H54 (cell line): ENCODE data around the gene FUZ.
A peak's percentile ranks its signal among the peaks of the same experiment; 100 is the strongest.
"Not testable (repeated sequence)": the region's sequence is repeated elsewhere in the genome, so short reads cannot be mapped to it uniquely, and the experiment has no call there.

ENCODE experiments used
- DNase-seq: peaks from one replicate; pipeline ENCODE4 v3.0.0; 2011; ENCODE audit warnings: low spot score, mixed read lengths; ENCODE audit not compliant: insufficient read length
- FAIRE-seq: peaks from 3 replicates; lab custom pipeline; 2011; peaks lifted over from hg19 to GRCh38; lab: Jason Lieb, UNC
- POLR2A ChIP-seq: IDR thresholded peaks from 2 replicates; pipeline ENCODE4 v1.6.1; 2011; ENCODE audit warnings: low read depth, mild to moderate bottlenecking, low read length

The FUZ gene

DNA sequence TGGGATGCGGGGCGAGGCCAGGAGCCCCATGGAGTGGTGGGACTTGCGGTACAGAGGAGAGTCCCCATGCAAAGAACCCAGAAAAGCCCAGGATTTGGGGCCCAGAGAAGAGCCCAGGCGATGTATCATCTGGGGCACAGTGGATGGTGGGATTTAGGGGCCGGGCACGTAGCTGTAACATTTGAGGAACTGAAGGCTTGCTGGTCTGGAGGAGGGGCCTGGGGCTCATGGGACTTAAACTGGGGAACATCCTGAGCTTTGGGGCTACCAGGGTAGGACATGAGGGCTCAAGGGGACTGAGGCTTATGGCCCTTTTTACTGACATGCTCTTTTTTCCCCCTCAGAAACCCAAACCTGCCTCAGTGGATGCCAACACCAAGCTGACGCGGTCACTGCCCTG, 18.5 kb upstream of the FUZ start:
- FAIRE-seq, result no peak

DNA sequence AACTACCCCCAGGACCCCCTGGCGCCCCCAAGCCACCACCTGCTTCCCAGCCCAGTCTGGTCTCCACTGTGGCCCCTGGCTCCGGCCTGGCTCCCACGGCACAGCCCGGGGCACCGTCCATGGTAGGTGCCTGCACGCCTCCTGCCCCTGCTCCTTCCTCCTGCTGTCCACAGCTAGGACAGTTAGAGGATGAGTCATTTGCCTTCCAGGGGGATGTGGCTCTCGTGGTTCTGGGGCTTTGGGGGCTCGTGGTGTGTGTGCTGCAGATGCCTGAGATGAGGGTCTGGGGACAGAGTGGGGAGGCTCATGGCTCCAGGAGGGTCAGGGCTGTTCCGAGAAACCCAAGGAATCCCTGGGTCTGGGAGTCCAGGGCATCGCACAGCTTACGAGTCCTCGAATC, 17.7 kb upstream of the FUZ start:
- DNase-seq, result no peak
- no peak for TF ChIP-seq POLR2A
- FAIRE-seq, result no peak

More for the DNA sequence above, 18.5 kb upstream of the FUZ start:
- TF ChIP-seq POLR2A, result no peak
- no peak for DNase-seq

- DNase-seq (no peak), FAIRE-seq (no peak)
- no peak for TF ChIP-seq POLR2A
Measured at GRCh38 chr19:49829721-49830120, 16.6 kb upstream of the FUZ start.

- FAIRE-seq (no peak), DNase-seq (no peak)
- TF ChIP-seq POLR2A, result no peak
Measured at GRCh38 chr19:49829200-49829599, 16.1 kb upstream of the FUZ start.

DNA sequence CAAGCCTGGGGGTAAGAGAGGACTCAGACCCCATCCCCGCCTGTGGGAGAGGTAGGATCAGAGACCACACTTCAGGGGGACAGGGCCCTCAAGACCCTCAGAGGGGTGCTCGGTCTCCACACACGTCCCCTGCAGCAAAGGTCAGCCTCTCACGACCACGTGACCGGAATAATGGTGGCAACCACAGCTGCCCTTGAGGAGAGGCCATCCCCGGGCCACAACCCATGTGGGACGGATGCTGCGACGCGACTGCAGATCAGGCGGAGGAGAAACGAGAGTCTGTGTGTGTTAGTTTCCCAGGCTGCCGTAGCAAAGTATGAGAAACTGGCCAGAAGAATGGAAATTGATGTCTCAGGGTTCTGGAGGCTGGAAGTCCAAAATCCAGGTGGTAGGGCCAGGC, 13.9 kb upstream of the FUZ start:
- DNase-seq, result no peak
- FAIRE-seq, result no peak
- TF ChIP-seq POLR2A, result no peak

GRCh38 chr19:49824662-49825061, 11.6 kb upstream of the FUZ start:
- no peak for TF ChIP-seq POLR2A
- FAIRE-seq, result no peak
- DNase-seq, result no peak

DNA sequence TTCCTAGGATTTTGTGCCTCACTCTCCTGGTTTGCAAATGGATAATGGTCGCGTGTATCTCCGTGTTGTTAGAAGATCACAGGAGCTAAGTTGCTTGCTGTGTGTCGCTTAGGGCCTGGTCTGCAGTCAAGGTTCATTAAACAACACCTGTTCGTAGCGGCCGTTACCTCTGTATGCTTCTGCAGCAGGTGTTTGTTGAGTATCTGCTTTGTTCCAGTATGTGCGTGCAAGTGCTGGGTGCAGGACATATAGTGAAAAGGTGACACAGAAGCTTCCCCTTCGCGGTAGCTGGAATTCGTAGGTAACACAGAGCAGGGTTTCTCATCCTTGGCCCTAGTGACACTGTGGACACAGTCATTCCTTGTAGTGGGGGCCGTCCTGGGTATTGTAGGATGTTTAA, 10.4 kb upstream of the FUZ start:
- no peak for TF ChIP-seq POLR2A
- no peak for FAIRE-seq
- no peak for DNase-seq

- FAIRE-seq, result no peak
- no peak for DNase-seq
- no peak for TF ChIP-seq POLR2A
Measured at GRCh38 chr19:49820125-49820524, 7.0 kb upstream of the FUZ start.

GRCh38 chr19:49819452-49820115, 6.5 kb upstream of the FUZ start:
- not testable (repeated sequence) for DNase-seq, FAIRE-seq

DNA sequence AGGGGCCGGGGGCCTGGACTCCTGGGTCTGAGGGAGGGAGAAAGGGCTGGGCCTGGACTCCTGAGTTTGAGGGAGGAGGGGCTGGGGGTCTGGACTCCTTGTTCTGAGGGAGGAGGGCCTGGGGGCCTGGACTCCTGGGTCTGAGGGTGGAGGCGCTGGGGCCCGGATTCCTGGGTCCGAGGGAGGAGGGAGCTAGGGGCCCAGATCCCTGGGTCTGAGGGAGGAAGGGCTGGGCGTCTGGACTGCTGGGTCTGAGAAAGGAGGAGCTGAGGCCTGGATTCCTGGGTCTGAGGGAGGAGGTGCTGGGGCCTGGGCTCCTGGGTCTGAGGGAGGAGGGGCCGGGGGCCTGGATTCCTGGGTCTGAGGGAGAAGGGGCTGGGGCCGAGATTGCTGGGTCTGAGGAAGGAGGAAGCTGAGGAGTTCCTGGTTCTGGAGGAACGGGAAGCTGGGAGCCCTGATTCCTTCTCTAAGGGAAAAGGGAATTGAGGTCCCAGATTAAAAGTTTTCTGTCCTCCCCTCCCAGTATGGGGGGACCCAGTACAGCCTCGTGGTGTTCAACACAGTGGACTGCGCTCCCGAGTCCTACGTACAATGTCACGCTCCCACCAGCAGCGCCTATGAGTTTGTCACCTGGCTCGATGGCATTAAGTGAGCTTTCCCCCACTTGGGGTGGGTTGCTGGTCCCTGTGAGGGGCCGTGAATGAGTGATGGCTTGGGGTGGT, 5.7 kb upstream of the FUZ start:
- no peak for DNase-seq
- no peak for FAIRE-seq
- TF ChIP-seq POLR2A, result no peak

- TF ChIP-seq POLR2A, result peak; percentile 89
- no peak for FAIRE-seq
- peak; percentile 96 for DNase-seq
Measured at GRCh38 chr19:49817964-49818648, 5.0 kb upstream of the FUZ start, which contains the start of gene MED25. TSS of gene MED25 (plus strand) at chr19:49818289. CDS start at chr19:49818342, 53 bp downstream.

- TF ChIP-seq POLR2A, result no peak
- FAIRE-seq (no peak), DNase-seq (no peak)
Measured at GRCh38 chr19:49816590-49816989, 3.5 kb upstream of the FUZ start.

GRCh38 chr19:49814010-49814409, 918 bp upstream of the FUZ start:
- TF ChIP-seq POLR2A, result no peak

GRCh38 chr19:49812452-49812996, 568 bp downstream of the FUZ start:
- DNase-seq, result no peak

More at GRCh38 chr19:49814010-49814409, 918 bp upstream of the FUZ start:
- DNase-seq (no peak), FAIRE-seq (no peak)

DNA sequence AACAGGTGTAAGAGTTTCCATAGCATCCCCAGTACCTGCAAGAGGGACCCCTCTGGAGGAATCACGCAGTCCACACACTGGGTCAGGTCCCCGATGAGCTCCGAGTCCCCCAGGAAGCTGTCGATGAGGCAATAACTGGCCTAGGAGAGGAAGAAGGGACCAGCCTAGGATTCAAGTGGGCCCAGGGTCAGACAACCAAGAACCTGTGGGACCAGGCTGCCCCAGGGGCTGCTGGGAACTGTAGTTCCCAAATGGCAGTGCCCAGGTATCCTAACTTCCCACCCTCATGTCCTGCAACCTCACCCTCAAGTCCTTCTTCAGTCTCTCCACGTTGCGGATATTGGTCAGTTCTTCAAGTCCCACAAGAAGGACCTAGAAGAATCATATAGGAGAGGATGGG, 1.8 kb downstream of the FUZ start:
- TF ChIP-seq POLR2A, result no peak
- FAIRE-seq (no peak), DNase-seq (no peak)

More at GRCh38 chr19:49812452-49812996, 568 bp downstream of the FUZ start:
- FAIRE-seq, result no peak
- TF ChIP-seq POLR2A, result no peak
